Breast epithelium (tissue), 3 donors: ENCODE results near the gene ZNF732.

ENCODE experiments used
- POLR2A ChIP-seq: fragments of 450-650 bp; IDR thresholded peaks from one replicate; pipeline ENCODE4 v1.6.1; 2016; ENCODE audit warnings: antibody characterized with exemption, mild to moderate bottlenecking, moderate library complexity
- POLR2AphosphoS5 ChIP-seq, 3 donors: sonication (generic); formaldehyde crosslinking; IDR thresholded peaks; one replicate each; pipeline ENCODE4 v1.6.1; 2017; ENCODE audit warnings: antibody characterized with exemption in 3 of 3
- TF ChIP-seq, protein P1 (sequence below), 3 donors: fragments of 450-650 bp; IDR thresholded peaks; one replicate each; pipeline ENCODE4 v1.5.1; 2016 to 2017; ENCODE audit warnings: antibody characterized with exemption in 3 of 3, mild to moderate bottlenecking in 3 of 3, moderate library complexity in 3 of 3

DNA sequence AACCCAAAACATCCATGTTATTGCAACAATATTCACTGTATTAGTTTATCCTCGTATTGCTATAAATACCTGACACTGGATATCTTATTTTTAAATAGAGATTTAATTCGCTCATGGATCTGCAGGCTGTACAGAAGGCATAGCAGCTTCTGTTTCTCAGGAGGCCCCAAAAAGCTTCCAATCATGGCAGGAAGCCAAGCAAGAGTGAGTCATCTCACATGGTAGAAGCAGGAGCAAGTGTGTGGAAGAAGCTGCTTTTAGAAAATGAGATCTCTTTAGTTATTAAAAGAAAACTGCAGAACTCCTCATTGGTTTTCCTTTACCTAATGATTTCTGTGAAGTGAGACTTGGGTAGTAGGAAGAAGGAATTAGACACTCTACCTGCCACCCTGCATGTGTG lies 16.4 kb downstream of the ZNF732 start:
- TF ChIP-seq, protein P1, sequence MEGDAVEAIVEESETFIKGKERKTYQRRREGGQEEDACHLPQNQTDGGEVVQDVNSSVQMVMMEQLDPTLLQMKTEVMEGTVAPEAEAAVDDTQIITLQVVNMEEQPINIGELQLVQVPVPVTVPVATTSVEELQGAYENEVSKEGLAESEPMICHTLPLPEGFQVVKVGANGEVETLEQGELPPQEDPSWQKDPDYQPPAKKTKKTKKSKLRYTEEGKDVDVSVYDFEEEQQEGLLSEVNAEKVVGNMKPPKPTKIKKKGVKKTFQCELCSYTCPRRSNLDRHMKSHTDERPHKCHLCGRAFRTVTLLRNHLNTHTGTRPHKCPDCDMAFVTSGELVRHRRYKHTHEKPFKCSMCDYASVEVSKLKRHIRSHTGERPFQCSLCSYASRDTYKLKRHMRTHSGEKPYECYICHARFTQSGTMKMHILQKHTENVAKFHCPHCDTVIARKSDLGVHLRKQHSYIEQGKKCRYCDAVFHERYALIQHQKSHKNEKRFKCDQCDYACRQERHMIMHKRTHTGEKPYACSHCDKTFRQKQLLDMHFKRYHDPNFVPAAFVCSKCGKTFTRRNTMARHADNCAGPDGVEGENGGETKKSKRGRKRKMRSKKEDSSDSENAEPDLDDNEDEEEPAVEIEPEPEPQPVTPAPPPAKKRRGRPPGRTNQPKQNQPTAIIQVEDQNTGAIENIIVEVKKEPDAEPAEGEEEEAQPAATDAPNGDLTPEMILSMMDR (IDR thresholded peaks at IDR 0.05): no peak
- TF ChIP-seq POLR2AphosphoS5 (IDR thresholded peaks at IDR 0.05): no peak
- no peak for TF ChIP-seq POLR2A
